GM11168 (cell line): Measurements from ENCODE around the gene NXN.
"Not testable (repeated sequence)": the region's sequence is repeated elsewhere in the genome, so short reads cannot be mapped to it uniquely, and the experiment has no call there.

Experiments used
- in situ Hi-C: fragments of 300-500 bp; cut with MboI; formaldehyde crosslinking; loops from one replicate; pipeline ENCODE4 v1.12.0; 2022; ENCODE audit warnings: low sequenced_read_pairs; ENCODE audit not compliant: unreplicated experiment

Gene NXN

GRCh38 chr17:869567-870525 lies 109.7 kb downstream of the NXN start:
- in situ Hi-C loops: no loop called here

- in situ Hi-C loops: no loop called here
Measured at GRCh38 chr17:869086-869485, 110.5 kb downstream of the NXN start.

- in situ Hi-C loops: no loop called here
Measured at GRCh38 chr17:867896-868489, 111.6 kb downstream of the NXN start.

GRCh38 chr17:867238-867637 lies 112.3 kb downstream of the NXN start:
- in situ Hi-C loops: not testable (repeated sequence)

- in situ Hi-C loops: no loop called here
Measured at GRCh38 chr17:866568-867103, 112.9 kb downstream of the NXN start.

GRCh38 chr17:864315-864714 lies 115.3 kb downstream of the NXN start:
- in situ Hi-C loops: no loop called here

- in situ Hi-C loops: no loop called here
Measured at GRCh38 chr17:863880-864279, 115.7 kb downstream of the NXN start.

- in situ Hi-C loops: no loop called here
Measured at GRCh38 chr17:862582-862981, 117.0 kb downstream of the NXN start.

- in situ Hi-C loops: no loop called here
Measured at GRCh38 chr17:861364-861763, 118.2 kb downstream of the NXN start.

- in situ Hi-C loops: no loop called here
Measured at GRCh38 chr17:860805-861204, 118.8 kb downstream of the NXN start.

GRCh38 chr17:859824-860195 lies 119.8 kb downstream of the NXN start:
- in situ Hi-C loops: no loop called here

GRCh38 chr17:859061-859823 lies 120.3 kb downstream of the NXN start:
- in situ Hi-C loops: no loop called here

GRCh38 chr17:856149-856548 lies 123.4 kb downstream of the NXN start:
- in situ Hi-C loops: no loop called here

GRCh38 chr17:855569-855968 lies 124.0 kb downstream of the NXN start:
- in situ Hi-C loops: no loop called here

- in situ Hi-C loops: not testable (repeated sequence)
Measured at GRCh38 chr17:852850-853249, 126.7 kb downstream of the NXN start.

GRCh38 chr17:852349-852748 lies 127.2 kb downstream of the NXN start:
- in situ Hi-C loops: no loop called here

GRCh38 chr17:851924-852323 lies 127.7 kb downstream of the NXN start:
- in situ Hi-C loops: no loop called here

GRCh38 chr17:850851-851763 lies 128.5 kb downstream of the NXN start:
- in situ Hi-C loops: no loop called here

- in situ Hi-C loops: no loop called here
Measured at GRCh38 chr17:850086-850850, 129.3 kb downstream of the NXN start.
